Effector memory CD8-positive, alpha-beta T cell (primary cell): ENCODE measurements around the gene RAB8B.

Experiments
- ATAC-seq: fragments of 150-1000 bp; cut with Tn5 transposase; replicated peaks from 2 replicates; pipeline ENCODE4 v1.10.0; 2021; ENCODE audit warnings: mild to moderate bottlenecking, moderate library complexity
- DNase-seq, 3 experiments: peaks; one replicate each; pipeline ENCODE4 v3.0.0; 2021
- H3K27ac Mint-ChIP-seq, 2 donors: one replicate each; pipeline ENCODE4 v1.8.0; 2022; ENCODE audit warnings: mild to moderate bottlenecking in 2 of 2, mixed read lengths in 2 of 2, moderate library complexity in 2 of 2
- H3K27me3 Mint-ChIP-seq, 2 donors: one replicate each; pipeline ENCODE4 v1.8.0; 2022; ENCODE audit warnings: mixed read lengths in 2 of 2
- H3K36me3 Mint-ChIP-seq: one replicate; pipeline ENCODE4 v1.8.0; 2022; ENCODE audit warnings: mild to moderate bottlenecking, moderate library complexity, mixed read lengths; ENCODE audit not compliant: insufficient read depth
- H3K4me1 Mint-ChIP-seq, 2 donors: one replicate each; pipeline ENCODE4 v1.8.0; 2022; ENCODE audit warnings: low read depth in 2 of 2, mixed read lengths in 2 of 2
- H3K4me3 Mint-ChIP-seq, 2 donors: one replicate each; pipeline ENCODE4 v1.8.0; 2022; ENCODE audit warnings: mild to moderate bottlenecking in 2 of 2, mixed read lengths in 2 of 2, moderate library complexity in 2 of 2
- H3K9me3 Mint-ChIP-seq, 2 donors: one replicate each; pipeline ENCODE4 v1.8.0; 2022; ENCODE audit warnings: mixed read lengths in 2 of 2

The RAB8B gene

DNA sequence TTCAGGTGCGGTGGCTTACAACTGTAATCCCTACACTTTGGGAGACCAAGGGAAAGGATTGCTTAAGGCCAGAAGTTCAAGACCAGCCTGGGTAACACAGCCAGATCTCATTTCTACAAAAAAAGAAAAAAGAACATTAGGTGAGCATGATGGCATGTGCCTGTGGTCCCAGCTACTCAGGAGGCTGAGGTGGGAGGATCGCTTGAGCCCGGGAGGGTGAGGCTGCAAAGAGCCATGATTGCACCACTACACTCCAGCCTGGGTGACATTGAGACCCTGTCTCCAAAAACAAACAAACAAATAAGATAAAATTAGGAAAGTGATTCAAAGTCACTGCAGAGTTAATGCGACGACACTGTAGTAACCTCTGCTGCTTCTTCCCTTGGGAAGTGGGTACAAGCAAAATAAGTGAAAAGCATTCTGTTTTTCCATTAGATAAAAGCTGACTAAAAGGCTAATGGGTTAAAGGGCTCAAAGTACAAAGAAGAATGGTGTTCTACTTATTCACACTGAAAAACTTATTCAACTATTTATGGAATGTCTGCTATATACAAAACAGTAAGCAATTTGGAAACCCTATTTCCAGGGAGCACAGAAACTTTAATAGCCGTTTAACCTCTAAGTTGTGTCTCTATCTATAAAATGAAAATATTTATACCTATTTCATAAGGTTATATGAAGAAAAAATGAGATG lies 24.1 kb upstream of the RAB8B start:
- no peaks in the 10 kb centered on the region for H3K27me3 Mint-ChIP-seq
- ATAC-seq (no peak), DNase-seq (no peak)
- no peak overlapping the region for H3K27ac Mint-ChIP-seq
- H3K36me3 Mint-ChIP-seq: no peaks in the 10 kb centered on the region
- peaks cover 0 to 6% of the 10 kb centered on the region in 2 donors for H3K4me1 Mint-ChIP-seq
- H3K9me3 Mint-ChIP-seq: no peaks in the 10 kb centered on the region
- no peak overlapping the region for H3K4me3 Mint-ChIP-seq

DNA sequence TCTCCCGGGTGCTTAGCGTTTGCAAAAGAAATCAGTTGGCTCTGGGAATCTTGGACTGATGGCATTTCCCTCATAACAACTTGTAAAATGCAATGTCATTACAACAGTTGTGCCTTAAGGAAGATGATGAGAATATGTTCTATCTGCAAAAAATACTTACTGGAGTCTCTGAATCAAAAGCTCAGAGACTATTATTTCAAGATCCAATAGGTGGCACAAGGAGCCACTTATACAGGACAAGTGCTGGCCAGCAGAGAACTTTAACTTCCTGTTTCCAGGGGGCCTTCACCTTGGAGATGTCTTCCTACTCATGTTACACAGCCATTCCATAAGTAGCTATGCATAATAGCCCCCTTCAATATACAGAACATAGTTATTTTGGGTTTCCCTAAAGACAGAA lies 23.2 kb upstream of the RAB8B start:
- peak; percentile 51 for ATAC-seq
- no peaks in the 10 kb centered on the region for H3K27me3 Mint-ChIP-seq

DNA sequence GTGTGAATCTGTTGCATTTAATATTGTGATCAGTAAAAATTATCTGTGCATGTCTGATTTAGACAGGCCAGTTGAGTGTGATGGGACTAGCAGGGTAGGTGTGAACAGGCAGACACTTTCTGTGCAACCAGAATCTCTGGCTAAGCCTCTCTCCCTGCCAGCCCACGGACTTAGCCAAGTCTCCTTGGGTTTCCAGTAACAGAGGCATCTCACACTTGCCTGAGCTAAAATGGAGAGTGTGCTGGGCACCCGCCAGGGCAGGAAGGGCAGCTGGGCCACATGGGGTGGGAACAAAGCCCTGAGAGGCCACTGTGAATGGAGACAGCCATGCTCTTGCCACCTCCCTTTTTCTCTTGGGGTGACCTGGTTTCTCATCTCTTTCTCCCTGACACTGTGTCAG lies 19.6 kb upstream of the RAB8B start:
- ATAC-seq (no peak), DNase-seq (no peak)
- Mint-ChIP-seq H3K27me3 (no peaks in the 10 kb centered on the region), H3K4me1 (peaks cover 0 to 6% of the 10 kb centered on the region in 2 donors), H3K9me3 (no peaks in the 10 kb centered on the region), H3K27ac (no peak overlapping the region), H3K4me3 (no peak overlapping the region), H3K36me3 (peaks cover 2% of the 10 kb centered on the region)

More for the DNA sequence above, 23.2 kb upstream of the RAB8B start:
- no peak overlapping the region for H3K4me3 Mint-ChIP-seq
- H3K27ac Mint-ChIP-seq: no peak overlapping the region
- no peaks in the 10 kb centered on the region for H3K9me3 Mint-ChIP-seq
- H3K36me3 Mint-ChIP-seq: no peaks in the 10 kb centered on the region
- peaks cover 0 to 6% of the 10 kb centered on the region in 2 donors for H3K4me1 Mint-ChIP-seq
- no peak for DNase-seq

DNA sequence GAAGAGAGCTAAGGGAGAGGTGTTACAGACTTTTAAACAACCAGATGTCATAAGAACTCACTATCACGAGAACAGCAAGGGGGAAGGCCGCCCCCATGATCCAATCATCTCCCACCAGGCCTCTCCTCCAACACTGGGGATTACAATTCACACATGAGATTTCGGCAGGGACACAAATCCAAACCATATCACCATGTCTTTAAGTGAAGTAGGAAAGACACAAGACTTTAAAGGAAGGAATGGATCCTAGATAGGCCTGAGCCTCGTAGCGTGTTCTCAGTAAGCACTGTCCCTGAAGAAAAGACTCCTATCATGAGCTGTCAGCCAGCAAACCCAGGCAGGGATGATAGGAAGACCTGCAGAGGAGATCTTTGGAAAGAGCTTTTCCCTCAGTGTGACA lies 17.0 kb upstream of the RAB8B start:
- H3K36me3 Mint-ChIP-seq: peaks cover 2% of the 10 kb centered on the region
- no peaks in the 10 kb centered on the region for H3K27me3 Mint-ChIP-seq
- no peak for DNase-seq
- no peak for ATAC-seq
- no peak overlapping the region for H3K27ac Mint-ChIP-seq
- no peaks in the 10 kb centered on the region for H3K9me3 Mint-ChIP-seq
- no peak overlapping the region for H3K4me3 Mint-ChIP-seq
- no peaks in the 10 kb centered on the region for H3K4me1 Mint-ChIP-seq

DNA sequence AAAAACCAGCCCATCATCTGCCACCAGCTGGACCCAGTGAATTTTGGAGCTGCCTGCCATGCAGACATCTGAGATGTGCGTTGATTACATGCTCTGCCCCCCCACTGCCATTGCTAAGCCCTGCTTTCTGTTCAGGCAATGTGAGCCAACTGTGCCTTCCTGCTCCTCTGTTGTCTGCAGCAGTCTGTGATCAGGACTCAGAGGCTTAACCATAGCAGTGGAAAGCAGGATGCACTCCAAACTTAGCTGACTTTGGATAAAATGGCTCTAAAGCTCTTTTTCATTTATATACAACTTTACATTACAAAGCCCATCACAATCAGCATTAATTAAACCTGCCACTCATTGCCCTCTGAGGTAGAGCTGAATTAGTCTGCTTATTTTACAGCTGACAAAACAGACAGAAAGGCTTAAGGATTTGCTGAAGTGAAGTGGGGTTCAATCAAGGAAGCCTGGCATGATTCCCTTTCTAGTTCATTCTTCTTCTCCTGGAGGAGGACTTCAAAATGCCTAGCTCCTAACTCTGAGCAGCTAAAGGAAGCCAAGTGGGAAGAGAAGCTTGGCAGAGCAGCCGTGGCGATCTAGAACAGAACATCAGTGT lies 16.5 kb upstream of the RAB8B start:
- H3K27me3 Mint-ChIP-seq: no peaks in the 10 kb centered on the region
- peaks cover 2% of the 10 kb centered on the region for H3K36me3 Mint-ChIP-seq
- H3K27ac Mint-ChIP-seq: no peak overlapping the region
- H3K4me1 Mint-ChIP-seq: no peaks in the 10 kb centered on the region
- no peaks in the 10 kb centered on the region for H3K9me3 Mint-ChIP-seq
- no peak overlapping the region for H3K4me3 Mint-ChIP-seq
- DNase-seq (no peak), ATAC-seq (no peak)

DNA sequence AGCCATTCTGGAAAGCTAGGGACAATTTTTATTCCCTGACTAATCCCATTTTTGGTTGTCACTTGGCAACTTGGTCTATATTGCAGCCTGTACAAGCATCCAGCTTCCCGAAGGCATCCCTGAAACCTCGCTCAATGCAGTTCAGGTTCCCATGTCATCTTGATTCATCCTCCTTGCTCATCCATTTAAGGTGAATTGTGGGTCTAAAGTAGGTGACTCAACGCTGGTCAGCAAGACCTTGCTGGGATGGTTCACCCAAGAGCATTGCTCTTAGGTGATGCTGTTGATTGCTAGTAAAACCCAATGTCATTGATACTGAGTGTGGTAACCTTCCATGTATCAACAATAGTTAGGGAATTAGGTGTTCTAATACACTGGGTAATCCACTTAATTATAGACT lies 13.1 kb upstream of the RAB8B start:
- DNase-seq: no peak
- peaks cover 2% of the 10 kb centered on the region for H3K36me3 Mint-ChIP-seq
- H3K9me3 Mint-ChIP-seq: no peaks in the 10 kb centered on the region
- no peak for ATAC-seq
- no peaks in the 10 kb centered on the region for H3K27me3 Mint-ChIP-seq
- no peaks in the 10 kb centered on the region for H3K4me1 Mint-ChIP-seq
- H3K4me3 Mint-ChIP-seq: no peak overlapping the region
- H3K27ac Mint-ChIP-seq: no peak overlapping the region

DNA sequence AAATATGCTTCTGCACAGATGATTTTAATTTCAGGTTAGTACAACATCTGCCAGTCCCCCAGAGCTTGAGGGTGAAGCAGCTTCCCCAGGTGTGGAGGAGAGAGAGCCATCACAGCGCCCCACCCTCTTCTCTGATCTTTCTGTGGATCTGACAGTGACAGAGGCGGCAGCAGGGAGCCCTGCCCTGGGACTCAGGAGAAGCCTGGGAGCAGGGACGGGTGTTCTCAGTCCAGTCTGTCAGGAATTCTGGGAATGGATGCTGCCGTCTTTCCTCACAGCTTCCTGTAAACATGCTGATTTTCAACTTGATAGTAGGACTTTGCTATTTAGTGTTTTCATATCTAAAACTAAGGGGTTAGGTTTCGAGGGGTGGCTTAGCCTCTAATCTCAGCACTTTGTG lies 11.4 kb upstream of the RAB8B start:
- no peaks in the 10 kb centered on the region for H3K4me1 Mint-ChIP-seq
- no peaks in the 10 kb centered on the region for H3K36me3 Mint-ChIP-seq
- H3K27me3 Mint-ChIP-seq: no peaks in the 10 kb centered on the region
- H3K27ac Mint-ChIP-seq: no peak overlapping the region
- no peak overlapping the region for H3K4me3 Mint-ChIP-seq
- DNase-seq: no peak
- no peaks in the 10 kb centered on the region for H3K9me3 Mint-ChIP-seq
- no peak for ATAC-seq

DNA sequence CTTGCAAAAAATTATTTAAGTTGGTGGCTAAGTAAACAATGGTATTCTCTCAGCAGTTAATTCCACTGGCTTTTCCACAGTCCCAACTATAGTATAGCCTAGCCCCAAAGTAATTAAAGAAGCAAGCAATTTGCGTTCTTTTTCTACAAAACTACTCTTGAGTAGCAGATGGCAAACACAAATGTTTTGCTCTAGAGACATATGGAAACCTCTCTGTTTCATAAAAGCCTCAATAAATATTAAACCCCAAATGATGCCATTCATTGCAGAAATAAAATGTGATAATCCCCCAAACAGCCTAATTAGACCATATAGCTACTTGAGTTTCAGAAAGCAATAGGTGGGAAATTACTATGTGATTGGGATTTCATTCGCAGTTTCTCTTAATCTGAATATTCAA lies 8.7 kb upstream of the RAB8B start:
- DNase-seq: no peak
- Mint-ChIP-seq H3K4me3 (no peak overlapping the region), H3K36me3 (no peaks in the 10 kb centered on the region), H3K27ac (no peak overlapping the region), H3K27me3 (no peaks in the 10 kb centered on the region), H3K9me3 (no peaks in the 10 kb centered on the region), H3K4me1 (no peaks in the 10 kb centered on the region)
- ATAC-seq: no peak

DNA sequence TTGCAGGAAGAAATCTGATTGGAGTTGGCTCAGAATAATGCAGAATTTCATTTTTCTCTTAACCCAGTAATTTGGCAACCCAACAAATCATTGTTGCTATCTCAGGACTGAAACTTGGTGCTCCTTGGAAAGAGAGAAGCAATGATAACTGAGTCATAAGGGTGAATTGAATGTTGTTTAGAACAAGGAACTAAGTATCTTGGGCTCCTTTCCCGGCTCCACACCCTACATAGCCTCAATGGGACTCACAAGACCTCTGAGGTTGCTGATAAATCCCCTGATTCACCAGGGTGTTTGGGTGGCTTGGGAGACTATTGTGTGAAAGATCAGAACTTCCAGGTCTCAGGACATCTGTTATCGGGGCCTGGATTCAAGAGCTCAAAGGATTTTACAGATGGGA lies 7.8 kb upstream of the RAB8B start:
- Mint-ChIP-seq H3K36me3 (no peaks in the 10 kb centered on the region), H3K4me1 (no peaks in the 10 kb centered on the region), H3K27me3 (no peaks in the 10 kb centered on the region), H3K27ac (peak overlapping the region in 1 of 2 donors; percentile 41), H3K4me3 (no peak overlapping the region), H3K9me3 (no peaks in the 10 kb centered on the region)
- ATAC-seq: no peak
- no peak for DNase-seq

DNA sequence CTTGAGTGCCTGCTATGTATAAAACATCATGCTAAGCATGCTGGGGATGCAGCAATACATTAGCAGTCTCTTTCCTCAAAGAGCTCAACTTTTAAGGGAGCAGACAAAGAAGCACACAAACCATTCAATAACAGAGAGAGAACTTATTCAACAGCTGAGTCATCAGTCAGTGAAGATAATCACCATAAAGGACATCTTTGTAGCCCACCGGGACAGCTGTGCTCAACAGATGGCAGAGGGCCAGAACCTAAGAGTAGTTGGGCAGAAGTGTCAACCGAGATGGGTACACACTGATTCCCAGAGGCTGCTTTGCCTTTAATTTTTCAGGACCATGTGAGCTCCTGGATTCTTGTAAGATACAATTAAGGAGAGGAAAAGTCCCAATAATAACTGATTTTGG lies 4.2 kb upstream of the RAB8B start:
- Mint-ChIP-seq H3K4me1 (peaks cover 12 to 16% of the 10 kb centered on the region in 2 donors), H3K36me3 (peaks cover 11% of the 10 kb centered on the region), H3K4me3 (no peak overlapping the region), H3K27me3 (no peaks in the 10 kb centered on the region), H3K9me3 (no peaks in the 10 kb centered on the region), H3K27ac (no peak overlapping the region)
- ATAC-seq (no peak), DNase-seq (no peak)

DNA sequence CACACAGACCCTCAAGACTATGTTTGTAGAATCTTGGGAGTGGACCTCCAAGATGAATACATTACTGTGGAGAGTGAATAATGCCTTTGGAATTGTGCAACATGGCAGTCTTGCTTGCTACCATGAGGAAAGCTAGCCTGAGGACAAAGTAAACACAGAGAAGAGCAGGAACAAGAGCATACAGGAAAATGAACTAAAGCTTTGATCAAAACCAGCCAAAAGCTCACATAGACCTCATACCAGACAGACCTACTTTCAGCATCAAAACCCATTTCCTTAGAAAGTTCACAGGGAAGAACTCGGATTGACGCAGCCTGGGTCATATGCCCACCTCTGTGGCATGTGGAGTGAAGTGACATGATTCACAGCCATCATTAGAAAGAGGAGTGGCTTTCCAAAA lies 3.3 kb upstream of the RAB8B start:
- H3K27ac Mint-ChIP-seq: no peak overlapping the region
- H3K27me3 Mint-ChIP-seq: no peaks in the 10 kb centered on the region
- H3K4me1 Mint-ChIP-seq: peaks cover 19 to 25% of the 10 kb centered on the region in 2 donors
- no peaks in the 10 kb centered on the region for H3K9me3 Mint-ChIP-seq
- DNase-seq (no peak), ATAC-seq (no peak)
- peaks cover 18% of the 10 kb centered on the region for H3K36me3 Mint-ChIP-seq
- no peak overlapping the region for H3K4me3 Mint-ChIP-seq

DNA sequence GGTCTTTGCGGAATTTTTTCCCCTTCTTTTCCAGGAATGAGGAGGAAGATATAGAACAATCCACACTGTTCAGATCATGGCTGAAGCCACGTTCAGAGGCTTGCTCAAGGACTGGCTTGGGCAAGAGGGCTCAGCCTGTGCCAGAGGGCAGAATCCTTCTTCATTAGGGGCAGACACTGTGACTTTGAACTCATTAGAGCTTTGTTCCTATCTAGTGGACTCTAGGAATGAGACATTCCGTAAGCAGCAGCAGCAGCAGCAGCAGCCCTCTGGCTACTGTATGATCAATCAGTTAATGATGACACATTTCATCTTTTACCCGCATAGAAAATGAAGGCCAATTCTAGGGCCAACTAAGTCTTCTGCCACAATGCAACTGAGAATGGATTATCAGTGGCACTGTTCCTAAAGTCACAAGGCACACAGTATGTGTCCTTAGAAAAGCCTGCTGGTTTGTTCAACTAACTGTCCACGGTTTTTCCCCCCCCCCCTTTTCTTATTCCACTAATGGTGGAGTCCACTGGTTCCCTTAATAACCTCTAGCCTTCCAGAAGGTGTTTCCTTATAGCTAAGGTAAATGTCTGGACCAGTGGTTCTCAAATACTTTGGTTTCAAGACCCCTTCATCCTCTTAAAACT lies 1.7 kb upstream of the RAB8B start:
- ATAC-seq (no peak), DNase-seq (no peak)
- no peaks in the 10 kb centered on the region for H3K9me3 Mint-ChIP-seq
- no peaks in the 10 kb centered on the region for H3K27me3 Mint-ChIP-seq
- peaks cover 26% of the 10 kb centered on the region for H3K36me3 Mint-ChIP-seq
- H3K4me1 Mint-ChIP-seq: peaks cover 32 to 39% of the 10 kb centered on the region in 2 donors
- peak overlapping the region in 1 of 2 donors; percentile 89 for H3K27ac Mint-ChIP-seq
- peak overlapping the region in 1 of 2 donors; percentile 98 for H3K4me3 Mint-ChIP-seq

DNA sequence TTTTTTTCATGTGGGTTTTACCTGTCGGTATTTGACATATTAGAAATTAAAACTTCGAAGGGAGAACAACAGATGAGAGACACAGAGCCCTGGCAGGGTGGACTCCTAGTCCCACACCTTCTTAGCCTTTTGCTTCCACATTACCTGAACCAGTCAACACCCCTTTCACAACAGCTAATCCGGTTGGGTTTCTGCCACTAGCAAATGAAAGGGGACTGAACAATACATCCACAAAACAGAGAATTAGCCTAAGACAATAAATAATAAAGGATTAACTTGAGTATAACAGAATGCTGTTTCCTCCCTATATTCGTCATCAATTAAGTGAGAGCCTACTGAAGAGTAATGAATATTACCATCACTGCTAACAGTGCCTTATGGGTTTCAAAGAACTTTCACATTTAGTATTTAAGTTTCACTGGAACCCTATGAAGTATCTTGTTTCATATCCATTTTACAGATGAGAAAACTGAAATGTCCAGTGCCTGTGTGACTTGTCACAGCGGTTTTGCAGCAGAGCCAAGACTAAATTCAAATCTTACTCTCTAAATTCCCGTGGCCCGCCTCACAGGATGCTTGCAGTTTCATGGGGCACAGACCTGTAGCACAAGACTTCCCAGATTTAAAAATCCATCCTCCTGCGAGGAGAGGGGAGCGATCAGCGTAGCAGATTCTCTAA lies 1.0 kb upstream of the RAB8B start:
- no peaks in the 10 kb centered on the region for H3K27me3 Mint-ChIP-seq
- peak overlapping the region; percentile 90 to 98 for H3K4me3 Mint-ChIP-seq
- ATAC-seq (no peak), DNase-seq (no peak)
- no peaks in the 10 kb centered on the region for H3K9me3 Mint-ChIP-seq
- H3K27ac Mint-ChIP-seq: peak overlapping the region; percentile 89 to 97
- H3K36me3 Mint-ChIP-seq: peaks cover 30% of the 10 kb centered on the region
- H3K4me1 Mint-ChIP-seq: peaks cover 34 to 40% of the 10 kb centered on the region in 2 donors
